IMR-90 (cell line): ENCODE data around the gene ITGB2. TPM values are rescaled to one million over a fixed set of nuclear protein-coding genes. Genes with fewer than 3 reads are reported as not detected.

Source experiments
- ATAC-seq: fragments of 200-7000 bp; cut with Tn5 transposase; 2 replicates; pipeline ENCODE4 v1.9.1; 2020; ENCODE audit warnings: low read depth, mild to moderate bottlenecking, moderate library complexity
- BruUV-seq: library from RNA; stranded (reverse); fragments of 400-500 nt; replicated peaks from 2 replicates; lab custom pipeline; 2021; lab: Mats Ljungman, UMichigan
- CTCF ChIA-PET: fragments of 300-600 bp; formaldehyde crosslinking; extraction: SDS; loops from one replicate; lab custom pipeline; 2021; ENCODE audit warnings: antibody characterized with exemption; lab: Yijun Ruan, JAX
- POLR2A ChIA-PET: fragments of 300-600 bp; sonication (Branson Sonifier 250); formaldehyde crosslinking; loops from one replicate; lab custom pipeline; 2022; ENCODE audit warnings: antibody characterized with exemption; ENCODE audit not compliant: unreplicated experiment; lab: Charles Lee
- DNase-seq: peaks from one replicate; pipeline ENCODE4 v3.0.0; 2013
- H2AFZ ChIP-seq: replicated peaks from 2 replicates; pipeline ENCODE3; 2013; ENCODE audit warnings: low read length, mild to moderate bottlenecking; ENCODE audit not compliant: poor library complexity
- H2AK5ac ChIP-seq: 2 replicates; pipeline ENCODE4 v1.6.1; 2013; ENCODE audit warnings: low read depth, low read length, inconsistent platforms
- H2AK9ac ChIP-seq: replicated peaks from 2 replicates; pipeline ENCODE3; 2013; ENCODE audit warnings: mild to moderate bottlenecking, low read depth, low read length, moderate library complexity; ENCODE audit not compliant: poor library complexity
- H2BK120ac ChIP-seq: 2 replicates; pipeline ENCODE4 v1.6.1; 2013; ENCODE audit warnings: low read depth, low read length, inconsistent platforms
- H2BK15ac ChIP-seq: 3 replicates; pipeline ENCODE4 v1.6.1; 2013; ENCODE audit warnings: low read depth, low read length, inconsistent platforms
- H2BK20ac ChIP-seq: 2 replicates; pipeline ENCODE4 v1.6.1; 2013; ENCODE audit warnings: low read depth, mild to moderate bottlenecking, inconsistent platforms, low read length, moderate library complexity
- H2BK5ac ChIP-seq: 2 replicates; pipeline ENCODE4 v1.6.1; 2013; ENCODE audit warnings: mild to moderate bottlenecking, low read depth, low read length, inconsistent platforms; ENCODE audit not compliant: poor library complexity, severe bottlenecking
- H3K14ac ChIP-seq: replicated peaks from 2 replicates; pipeline ENCODE4 v1.6.1; 2013; ENCODE audit warnings: low read depth, low read length, inconsistent platforms
- H3K18ac ChIP-seq: 2 replicates; pipeline ENCODE4 v1.6.1; 2013; ENCODE audit warnings: low read depth, low read length, control low read depth
- H3K23ac ChIP-seq: 2 replicates; pipeline ENCODE4 v1.6.1; 2013; ENCODE audit warnings: low read depth, low read length, inconsistent platforms
- H3K27ac ChIP-seq: 2 replicates; pipeline ENCODE4 v1.5.1; 2013; ENCODE audit warnings: mild to moderate bottlenecking, control low read depth, low read length; ENCODE audit not compliant: insufficient read depth
- H3K27me3 ChIP-seq: 2 replicates; pipeline ENCODE4 v1.6.1; 2013; ENCODE audit warnings: low read length; ENCODE audit not compliant: control insufficient read depth, insufficient read depth
- H3K36me3 ChIP-seq: 2 replicates; pipeline ENCODE4 v1.6.1; 2013; ENCODE audit warnings: low read length, mixed read lengths; ENCODE audit not compliant: control insufficient read depth, insufficient read depth
- H3K4ac ChIP-seq: 2 replicates; pipeline ENCODE4 v1.6.1; 2013; ENCODE audit warnings: low read depth, low read length, inconsistent platforms
- H3K4me1 ChIP-seq: 2 replicates; pipeline ENCODE4 v1.6.1; 2013; ENCODE audit warnings: low read length, mixed read lengths; ENCODE audit not compliant: control insufficient read depth, insufficient read depth
- H3K4me2 ChIP-seq: 2 replicates; pipeline ENCODE4 v1.6.1; 2013; ENCODE audit warnings: low read depth, mild to moderate bottlenecking, control low read depth, low read length, moderate library complexity
- H3K4me3 ChIP-seq: 2 replicates; pipeline ENCODE4 v1.5.1; 2013; ENCODE audit warnings: low read depth, mild to moderate bottlenecking, control low read depth, low read length, moderate library complexity; ENCODE audit not compliant: insufficient read depth
- H3K56ac ChIP-seq: 2 replicates; pipeline ENCODE4 v1.6.1; 2013; ENCODE audit warnings: low read length, inconsistent platforms; ENCODE audit not compliant: insufficient read depth; ENCODE audit errors: extremely low read depth
- H3K79me1 ChIP-seq, 2 experiments: 2 replicates each; pipeline ENCODE4 v1.6.1; 2013; ENCODE audit warnings: low read length in 2 of 2, inconsistent platforms in 1 of 2, low read depth in 1 of 2
- H3K9ac ChIP-seq: 2 replicates; pipeline ENCODE4 v1.6.1; 2013; ENCODE audit warnings: low read depth, low read length, control low read depth
- H3K9me1 ChIP-seq: 2 replicates; pipeline ENCODE4 v1.6.1; 2013; ENCODE audit warnings: low read length, inconsistent platforms; ENCODE audit not compliant: insufficient read depth
- H3K9me3 ChIP-seq: 2 replicates; pipeline ENCODE4 v1.6.1; 2013; ENCODE audit warnings: low read length; ENCODE audit not compliant: control insufficient read depth, insufficient read depth
- H4K20me1 ChIP-seq: 2 replicates; pipeline ENCODE4 v1.6.1; 2013; ENCODE audit warnings: low read length, inconsistent platforms; ENCODE audit not compliant: insufficient read depth
- H4K5ac ChIP-seq: 2 replicates; pipeline ENCODE4 v1.6.1; 2013; ENCODE audit warnings: mild to moderate bottlenecking, low read depth, low read length, control low read depth
- H4K8ac ChIP-seq, 2 experiments: 2 replicates each; pipeline ENCODE4 v1.6.1; 2013; ENCODE audit warnings: low read depth in 2 of 2, low read length in 2 of 2, control low read depth in 1 of 2, inconsistent platforms in 1 of 2
- H4K91ac ChIP-seq: 2 replicates; pipeline ENCODE4 v1.6.1; 2013; ENCODE audit warnings: low read depth, low read length, inconsistent platforms; ENCODE audit not compliant: insufficient read depth
- MAZ ChIP-seq: IDR thresholded peaks from 2 replicates; pipeline ENCODE4 v1.6.1; 2012; ENCODE audit warnings: low read depth, mild to moderate bottlenecking, low read length, improper control_type of control experiment, moderate library complexity, borderline replicate concordance
- SMC3 ChIP-seq: fragments of 150-350 bp; IDR thresholded peaks from 2 replicates; pipeline ENCODE4 v1.6.1; 2016; ENCODE audit warnings: low read depth, mild to moderate bottlenecking, antibody characterized with exemption, low read length, moderate library complexity
- WGBS, 2 experiments: methylation state at CpG; one replicate each; pipeline versions ENCODE4 v1.1.5 to v1.1.7; 2013; ENCODE audit warnings: missing lambda C conversion rate in 2 of 2; ENCODE audit not compliant: insufficient read length in 1 of 2; ENCODE audit errors: extremely low coverage in 2 of 2; 5-methylcytosine and 5-hydroxymethylcytosine counted together
- dilution Hi-C: fragments of 300-500 bp; cut with HindIII; formaldehyde crosslinking; loops from one replicate; pipeline ENCODE4 v1.14.3; 2018; ENCODE audit warnings: low sequenced_read_pairs; ENCODE audit not compliant: unreplicated experiment
- in situ Hi-C: fragments of 300-500 bp; cut with MboI; formaldehyde crosslinking; loops from 3 replicates; pipeline ENCODE4 v1.14.3; 2019; ENCODE audit warnings: low sequenced_read_pairs, inconsistent platforms, mixed read lengths
- intact Hi-C: fragments of 100-400 bp; cut with micrococcal nuclease; formaldehyde crosslinking; loops from 2 replicates; pipeline ENCODE4 v1.10.0; 2022
- polyA plus RNA-seq, 3 experiments: library from polyadenylated mRNA; depleted of rRNA; stranded (reverse); fragments of >200 nt; gene quantifications; 2 replicates each; pipeline ENCODE4 v1.2.3, GENCODE V29; 2012; ENCODE audit warnings: low replicate concordance in 1 of 3
- total RNA-seq: library from RNA; depleted of rRNA; stranded (reverse); fragments of >200 nt; gene quantifications from 2 replicates; pipeline ENCODE4 v1.2.3, GENCODE V29; 2012

ITGB2 gene
- total and polyA plus RNA-seq, 2 of the 4 experiments (the other 2 are of a cell fraction) = 0.14 TPM; not detected in 1

DNA sequence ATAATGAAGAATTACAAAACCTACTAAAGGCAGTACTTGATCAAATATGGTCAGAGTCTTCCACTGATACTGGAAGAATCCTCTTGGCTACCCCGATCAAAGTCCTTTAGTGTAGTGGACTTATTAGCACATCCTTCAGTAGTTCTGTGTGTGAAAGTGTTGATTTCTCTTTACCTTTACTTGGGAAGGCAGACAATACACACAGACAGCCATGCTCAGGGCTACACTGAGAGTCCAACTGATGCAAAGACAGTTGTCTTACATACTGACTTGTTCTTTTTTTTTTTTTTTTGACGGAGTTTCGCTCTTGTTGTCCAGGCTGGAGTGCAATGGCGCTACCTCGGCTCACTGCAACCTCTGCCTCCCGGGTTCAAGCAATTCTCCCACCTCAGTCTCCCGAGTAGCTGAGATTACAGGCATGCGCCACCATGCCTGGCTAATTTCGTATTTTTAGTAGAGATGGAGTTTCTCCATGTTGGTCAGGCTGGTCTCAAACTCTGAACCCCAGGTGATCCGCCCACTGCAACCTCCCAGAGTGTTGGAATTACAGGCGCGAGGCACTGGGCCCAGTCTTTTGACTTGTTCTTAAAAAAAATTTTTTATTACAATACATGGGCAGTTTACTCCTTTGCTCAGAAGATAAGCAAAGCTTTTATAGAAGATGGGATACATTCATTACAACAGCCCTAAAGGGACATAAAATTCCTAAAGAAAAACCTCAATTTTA is 43.7 kb downstream of the ITGB2 start:
- Histone ChIP-seq H3K4me3 (no peak overlapping the region), H3K27ac (no peak overlapping the region), H2AK9ac (no peak overlapping the region), H2BK15ac (no peak overlapping the region), H4K91ac (no peak overlapping the region), H3K9ac (no peak overlapping the region), H3K23ac (no peak overlapping the region), H2AFZ (no peak overlapping the region), H4K8ac (no peak overlapping the region), H3K4me2 (no peak overlapping the region), H3K14ac (no peak overlapping the region), H2AK5ac (no peak overlapping the region), H3K18ac (no peak overlapping the region), H3K79me1 (peaks cover 0 to 18% of the 10 kb centered on the region in 2 experiments; a peak in 2 of 4 replicates), H3K4me1 (peaks cover 9% of the 10 kb centered on the region), H3K9me1 (peaks cover 10% of the 10 kb centered on the region), H3K36me3 (no peaks in the 10 kb centered on the region), H2BK20ac (no peak overlapping the region), H4K5ac (no peak overlapping the region), H3K4ac (no peak overlapping the region), H4K20me1 (peaks cover 14% of the 10 kb centered on the region), H2BK5ac (no peak overlapping the region), H3K27me3 (no peaks in the 10 kb centered on the region), H3K9me3 (no peaks in the 10 kb centered on the region), H2BK120ac (no peak overlapping the region), H3K56ac (no peak overlapping the region)
- intact Hi-C loops (loop anchor here (10.0 kb wide), 1 partner anchor 258 kb away; no protein-coding TSS in a partner anchor), in situ Hi-C loops (no loop called here), dilution Hi-C loops (no loop called here)
- TF ChIP-seq SMC3 = no peak
- no peak for TF ChIP-seq MAZ
- POLR2A ChIA-PET = no interaction called here
- ATAC-seq = no peak
- 80% methylated on average over 1 of the region's 12 CpGs; no CpG with 5 or more reads in 1 of the 2 experiments for WGBS, 2 experiments
- no peak for DNase-seq
- CTCF ChIA-PET = no interaction called here
- no TSS peak for BruUV-seq
